T follicular helper cell (primary cell): ENCODE measurements around the gene INO80C.

ENCODE experiments used
- DNase-seq: peaks from one replicate; pipeline ENCODE4 v3.0.0-alpha.2; 2020; ENCODE audit warnings: low read depth

The INO80C gene

DNA sequence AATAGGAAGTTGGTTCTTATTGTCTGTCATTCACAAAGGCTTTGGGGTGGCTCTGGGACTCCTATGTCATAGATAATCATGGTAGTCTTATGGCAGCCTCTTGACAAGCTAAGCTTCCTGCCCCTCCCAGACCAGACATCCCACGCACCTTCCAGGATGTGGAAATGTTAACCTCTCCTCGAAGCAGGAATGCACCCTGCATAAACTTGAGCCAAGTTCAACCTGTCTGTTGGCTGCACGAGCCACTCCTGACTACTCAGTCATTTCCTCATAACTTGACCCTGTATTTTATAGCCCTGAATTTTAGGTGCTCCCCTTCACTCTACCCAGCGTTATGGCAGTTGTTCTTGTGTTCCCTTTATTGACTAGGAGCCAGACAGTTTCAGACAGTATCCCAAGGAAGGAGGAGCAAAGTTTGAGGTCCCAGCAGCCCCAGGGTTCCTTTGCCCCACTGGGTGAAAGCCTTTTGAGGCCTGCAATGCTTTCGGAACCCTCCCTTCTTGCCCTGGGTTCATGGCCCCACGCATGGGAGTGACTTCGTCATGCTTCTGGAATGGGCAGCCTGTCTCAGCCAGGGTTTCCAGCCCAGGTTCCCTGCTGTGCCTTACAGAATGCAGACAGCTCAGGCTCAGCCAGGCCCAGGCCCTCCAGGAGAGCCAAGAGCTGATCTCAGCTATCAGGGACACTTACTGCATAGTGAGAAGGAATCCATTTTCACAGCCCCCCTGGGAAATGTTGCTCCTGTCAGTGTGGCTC is 15.6 kb upstream of the INO80C start:
- DNase-seq: no peak

DNA sequence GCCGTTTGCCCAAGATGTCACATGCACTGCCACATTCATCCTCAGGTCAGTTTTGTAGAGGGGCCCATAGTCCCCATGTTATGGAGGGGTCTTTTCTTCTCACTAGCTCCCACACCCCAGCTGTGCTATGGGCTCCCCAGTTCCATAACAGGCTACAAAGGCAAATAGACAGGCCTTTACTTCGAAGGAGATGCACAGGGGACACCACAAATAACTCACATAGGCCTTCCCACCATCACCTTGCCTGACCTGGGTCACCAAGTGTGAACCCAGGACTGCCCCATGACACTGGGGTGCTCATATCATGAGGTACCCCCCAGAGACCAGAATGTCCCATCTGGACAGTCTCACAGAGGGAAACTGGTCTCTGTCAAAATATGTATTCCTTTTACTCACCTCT is 15.0 kb upstream of the INO80C start:
- DNase-seq: no peak

DNA sequence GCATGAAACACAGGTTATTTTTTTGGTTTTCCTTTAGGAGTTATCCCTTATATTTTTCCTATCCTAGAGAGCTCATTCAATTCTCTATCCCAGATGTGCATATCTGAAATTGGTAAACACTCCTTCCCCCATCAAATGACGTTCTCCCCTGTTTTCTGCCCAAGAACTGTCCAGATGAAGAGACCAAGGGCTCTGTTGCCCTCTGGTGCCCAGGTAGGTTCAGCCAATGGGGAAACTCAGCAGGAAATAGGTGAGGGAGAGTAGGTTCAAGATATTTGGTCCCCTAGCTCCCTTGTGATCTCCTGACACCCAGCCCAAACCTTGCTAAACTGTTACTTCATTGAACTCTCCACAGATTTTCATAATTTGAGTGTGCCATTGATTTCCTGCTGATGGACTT is 14.1 kb upstream of the INO80C start:
- DNase-seq: no peak

DNA sequence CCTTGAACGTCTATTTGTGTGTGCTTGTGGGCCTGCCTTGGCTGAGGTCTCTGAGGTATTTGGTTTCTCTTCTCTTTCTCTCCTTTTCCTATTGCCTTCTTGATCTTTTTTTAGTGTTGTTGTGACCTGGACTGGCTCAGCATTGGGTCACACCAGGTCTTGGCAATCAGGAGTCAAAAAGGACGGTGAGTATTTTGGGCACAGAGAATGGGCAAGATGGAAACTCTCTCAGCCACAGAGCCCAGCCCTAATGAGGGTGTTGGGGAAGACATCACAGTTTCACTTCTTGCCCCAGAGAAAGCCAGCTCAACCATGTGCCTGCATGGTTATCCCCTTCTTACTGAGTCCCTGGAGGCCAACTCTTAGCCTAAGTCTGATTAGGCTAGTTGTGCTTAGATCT is 13.7 kb upstream of the INO80C start:
- DNase-seq: no peak

DNA sequence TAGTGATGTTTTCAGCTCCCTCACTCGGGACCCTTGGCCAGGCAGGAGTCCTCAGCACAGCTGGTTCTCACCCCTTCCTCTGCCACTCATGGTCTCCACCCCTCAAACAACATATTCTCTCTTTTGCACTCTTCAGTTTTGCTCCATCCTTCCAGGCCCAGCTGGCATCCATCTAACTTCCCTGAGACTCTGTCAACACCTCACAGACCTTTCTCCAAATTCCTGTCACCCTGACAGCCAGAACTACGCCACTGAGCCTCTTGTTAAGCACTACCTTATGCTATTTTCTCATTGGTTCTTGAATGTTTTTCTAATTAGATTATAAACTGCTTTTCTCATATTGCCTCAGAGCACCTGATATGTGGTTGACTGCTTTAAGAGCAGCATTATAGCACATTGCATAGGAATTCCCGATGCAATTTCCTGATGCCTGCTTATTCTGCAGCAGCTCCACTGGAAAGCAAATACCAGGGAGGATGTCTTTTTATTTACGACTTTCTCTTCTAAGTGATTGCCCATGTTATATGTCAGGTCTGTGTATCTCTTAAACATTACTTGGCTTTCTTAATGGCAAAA is 12.4 kb upstream of the INO80C start:
- DNase-seq: no peak

DNA sequence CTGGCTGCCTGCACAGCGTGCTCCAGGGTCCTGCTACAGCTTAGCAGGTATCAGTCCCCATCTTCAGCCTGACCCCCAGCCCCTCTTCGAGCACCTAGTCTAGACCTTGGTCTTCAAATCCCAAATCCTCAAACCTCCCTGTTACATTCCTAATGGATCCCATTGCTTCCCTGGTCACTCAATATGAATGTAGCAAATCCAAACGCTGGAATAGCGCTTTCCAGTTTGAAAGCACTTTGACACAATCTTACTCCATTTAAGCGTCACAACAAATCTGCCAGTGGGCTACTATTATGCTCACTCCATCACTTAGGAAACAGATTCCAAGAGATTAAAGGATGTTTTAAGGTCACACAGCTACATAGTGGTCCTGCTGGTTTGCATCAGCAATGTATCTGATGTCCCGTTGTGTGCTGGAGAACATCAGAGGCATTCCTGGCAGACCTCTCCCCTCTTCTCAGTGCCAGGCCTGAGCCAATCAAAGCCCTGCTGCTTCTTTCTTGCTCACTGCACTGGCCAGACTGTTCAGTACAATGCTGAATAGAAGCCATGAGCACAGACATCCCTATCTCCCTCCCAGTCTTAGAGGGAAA is 11.1 kb upstream of the INO80C start:
- no peak for DNase-seq

DNA sequence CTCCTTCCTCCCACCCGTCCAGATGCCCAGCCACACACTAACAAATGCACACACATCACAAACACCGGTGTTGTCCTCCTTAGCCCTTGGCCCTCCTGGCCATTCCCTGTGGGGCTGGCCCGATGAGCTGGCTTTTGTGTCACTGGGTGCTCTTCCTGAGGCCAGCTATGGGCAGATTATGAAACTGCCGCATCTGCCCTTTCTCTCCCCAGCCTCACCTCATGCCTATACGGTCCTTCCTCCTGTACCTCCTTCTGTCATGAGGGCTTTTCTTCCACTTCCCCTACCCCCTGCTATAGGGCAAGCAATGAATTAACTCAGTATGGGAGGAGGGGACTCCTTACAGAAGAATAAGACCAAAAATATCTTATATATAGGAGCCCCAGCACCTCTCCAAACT is 10.3 kb upstream of the INO80C start:
- DNase-seq: no peak

DNA sequence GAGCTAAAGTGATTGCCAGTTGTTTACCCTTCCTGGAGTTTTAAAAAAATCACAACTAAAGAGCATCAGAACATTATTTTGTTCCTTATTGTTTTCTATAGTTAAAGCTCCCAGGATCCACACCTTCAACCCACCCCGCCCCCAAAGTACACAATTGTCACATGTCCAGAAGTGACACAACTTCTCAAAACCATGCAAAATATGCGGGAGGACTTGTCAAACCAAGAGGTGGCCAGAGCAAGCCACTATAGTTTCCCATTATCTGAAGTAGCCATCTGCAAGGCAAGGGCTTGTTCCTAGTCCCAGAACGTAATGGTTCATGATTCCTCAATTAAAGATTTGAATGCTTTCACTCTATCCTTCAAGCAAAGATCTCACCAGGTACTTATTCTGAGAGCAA is 9.9 kb upstream of the INO80C start:
- no peak for DNase-seq

DNA sequence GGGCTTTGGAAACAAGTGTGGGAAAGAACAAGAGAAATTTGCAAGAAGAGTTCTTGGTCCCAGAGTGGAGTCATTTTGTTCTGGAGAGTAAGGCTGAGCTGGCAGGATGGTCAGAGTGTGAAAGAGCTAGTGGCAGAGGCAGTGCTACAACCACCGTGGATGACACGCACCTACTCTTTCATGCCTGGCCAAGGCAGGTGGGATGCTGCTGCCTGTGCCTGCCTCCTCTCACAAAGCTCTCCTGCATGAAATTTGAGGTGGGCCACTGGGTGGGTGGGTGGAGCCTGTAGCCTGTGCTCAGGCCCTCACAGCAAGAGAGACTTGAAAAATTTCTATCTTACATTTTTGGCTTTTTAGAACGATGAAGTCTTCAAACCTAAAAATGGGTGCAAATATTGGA is 9.4 kb upstream of the INO80C start:
- DNase-seq: no peak

DNA sequence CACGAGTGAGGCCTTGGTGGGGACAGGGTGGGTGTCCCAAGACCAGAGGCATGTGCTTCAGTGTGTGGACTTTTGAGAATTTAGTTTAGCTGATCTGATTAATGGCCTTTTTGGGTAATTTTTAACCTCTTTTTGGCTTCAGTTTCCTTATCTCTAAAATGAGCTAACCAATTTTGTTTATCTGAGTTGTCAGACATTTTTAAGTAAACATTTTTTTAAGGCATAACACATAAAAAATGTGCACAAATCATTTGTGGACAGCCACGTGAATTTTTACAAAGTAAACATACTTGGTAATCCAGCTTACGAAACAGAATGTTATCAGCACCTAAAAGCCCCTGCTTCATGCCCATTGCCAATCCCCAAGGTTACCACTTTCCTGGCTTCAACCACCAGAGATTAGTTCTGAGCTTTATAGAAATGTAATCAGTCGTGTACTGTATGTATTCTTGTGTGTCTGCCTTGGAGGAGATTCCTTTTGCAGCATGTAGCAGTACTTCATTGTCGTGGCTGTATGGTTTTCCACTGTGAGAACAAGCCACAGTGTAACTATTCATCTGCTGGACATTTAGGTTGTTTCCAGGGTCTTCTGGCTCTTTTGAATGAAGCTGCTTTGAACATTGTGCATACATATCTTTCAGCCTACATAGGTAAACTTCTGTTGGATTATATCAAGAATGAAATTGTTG is 8.4 kb upstream of the INO80C start:
- DNase-seq: no peak

DNA sequence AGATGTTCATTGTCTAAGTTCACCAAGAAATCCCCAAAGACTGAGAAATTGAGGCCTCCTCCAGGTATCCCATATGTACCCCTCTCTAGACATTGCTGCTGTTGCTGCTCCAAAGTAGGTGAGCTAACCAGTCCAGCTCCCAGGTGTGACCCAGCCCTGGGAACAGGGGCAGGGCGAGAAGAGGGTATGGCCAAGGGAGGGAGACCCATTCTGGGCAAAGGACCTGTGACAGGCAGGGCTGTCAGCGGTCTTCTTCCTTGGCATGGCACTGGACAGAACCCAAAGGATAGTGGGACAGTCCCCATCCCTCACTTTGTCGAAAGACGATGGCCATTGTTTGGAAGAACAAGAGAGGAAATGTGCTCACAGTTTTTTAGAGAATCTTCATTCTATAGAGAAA is 7.2 kb upstream of the INO80C start:
- no peak for DNase-seq

DNA sequence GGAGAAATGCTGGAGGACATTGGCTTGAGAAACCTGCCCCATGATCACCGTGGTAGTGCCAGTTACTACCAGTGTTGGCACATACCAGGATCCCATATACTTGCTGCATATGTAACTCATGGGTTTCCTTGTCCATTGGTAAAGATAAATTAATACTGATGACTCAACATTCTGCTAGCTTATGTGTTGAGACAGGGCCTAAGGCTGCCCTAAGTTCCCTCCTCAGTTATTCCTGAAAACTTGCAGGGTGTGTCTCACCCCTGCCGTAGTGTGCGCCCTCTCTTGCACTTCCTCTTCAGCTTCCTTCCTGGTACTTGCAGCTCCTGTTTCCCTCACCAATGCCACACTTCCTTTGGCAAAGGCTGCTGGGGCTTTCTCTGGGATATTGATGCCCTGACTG is 4.3 kb upstream of the INO80C start:
- DNase-seq: no peak

DNA sequence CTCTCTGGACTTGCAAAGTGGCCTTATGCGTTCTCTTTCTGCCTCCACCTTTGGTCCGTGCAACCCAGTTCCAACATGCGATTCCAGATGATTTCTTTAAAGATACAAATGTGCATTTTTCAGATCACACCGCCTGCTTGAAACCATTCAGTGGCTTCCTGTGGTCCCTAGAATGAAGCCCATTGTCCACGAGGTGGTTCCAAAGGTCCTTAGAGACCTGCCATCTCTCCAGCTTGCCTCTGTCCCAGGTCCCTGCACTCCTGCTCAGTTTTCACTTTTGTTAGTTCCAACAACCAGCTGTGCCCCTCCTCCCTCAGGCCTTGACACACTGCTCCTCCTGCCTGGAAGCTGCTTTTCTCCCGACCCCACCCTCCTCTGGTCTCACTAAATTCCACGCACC is 3.6 kb upstream of the INO80C start:
- no peak for DNase-seq

DNA sequence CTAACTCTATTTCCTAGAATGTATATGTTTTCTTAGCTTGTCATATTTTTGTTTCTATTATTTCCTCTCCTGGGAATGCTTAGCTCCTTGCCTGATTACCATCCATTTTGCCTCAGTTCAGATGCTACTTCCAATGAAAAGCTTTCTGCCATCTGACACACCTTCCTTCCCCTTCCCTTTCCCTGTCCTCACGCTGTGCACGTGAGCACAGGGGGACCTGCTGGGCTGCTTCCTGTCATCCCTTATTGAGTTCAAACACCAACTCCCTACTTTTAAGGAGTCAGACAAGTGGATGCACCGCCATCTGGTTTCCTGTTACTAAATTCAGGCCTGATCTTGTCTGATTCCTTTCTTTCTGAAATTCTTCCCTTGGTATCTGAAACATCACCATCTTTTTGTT is 2.4 kb upstream of the INO80C start:
- no peak for DNase-seq

DNA sequence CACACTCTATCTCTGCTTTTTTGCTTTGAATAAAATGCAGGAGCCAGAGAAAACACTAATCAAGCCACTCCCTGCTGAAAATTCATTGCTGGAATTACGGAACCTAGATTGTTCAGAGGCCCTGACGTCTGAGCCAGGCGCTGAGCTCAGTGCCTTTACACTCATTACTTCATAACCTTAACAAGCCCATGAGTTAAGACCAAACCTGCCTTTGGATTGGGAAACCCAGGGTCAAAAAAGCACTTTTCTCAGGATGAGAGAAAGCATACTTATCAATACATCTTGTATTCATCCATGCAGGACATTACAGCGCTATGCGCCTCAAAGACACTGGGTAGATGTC is 762 bp downstream of the INO80C start:
- no peak for DNase-seq

DNA sequence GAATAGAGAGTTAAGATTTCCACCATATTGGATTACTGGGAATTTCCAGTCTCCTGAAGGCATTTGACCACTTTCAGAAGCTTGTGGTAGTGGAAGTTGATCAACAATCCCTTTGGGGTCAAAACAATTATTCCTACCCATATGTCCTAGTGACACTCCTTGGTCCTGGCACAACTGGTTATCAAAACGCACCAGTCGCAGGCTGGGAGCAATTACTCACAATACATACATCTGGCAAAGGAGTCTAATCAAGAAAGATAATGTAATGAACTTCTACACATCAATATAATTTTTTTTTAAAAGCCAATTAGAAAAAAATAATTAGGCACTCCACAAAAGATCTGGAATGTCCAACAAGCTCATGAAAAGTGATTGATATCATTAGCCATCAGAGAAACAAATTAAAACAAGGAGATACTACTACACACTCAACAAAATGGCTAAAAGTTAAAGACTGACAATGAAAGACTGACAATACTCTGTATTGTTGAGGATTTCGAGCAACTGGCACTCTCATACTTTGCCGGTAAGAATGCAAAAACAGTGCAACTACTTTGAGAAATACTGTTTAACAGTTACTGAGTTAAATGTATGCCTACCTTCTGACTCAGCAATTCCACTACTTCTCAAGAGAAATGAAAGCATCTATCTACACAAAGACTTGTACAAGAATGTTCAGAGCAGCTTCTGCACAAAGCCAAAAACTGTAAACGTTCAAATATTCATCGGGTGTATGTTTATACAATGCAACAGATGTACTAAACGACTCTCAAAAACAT is 2.0 kb downstream of the INO80C start:
- no peak for DNase-seq

DNA sequence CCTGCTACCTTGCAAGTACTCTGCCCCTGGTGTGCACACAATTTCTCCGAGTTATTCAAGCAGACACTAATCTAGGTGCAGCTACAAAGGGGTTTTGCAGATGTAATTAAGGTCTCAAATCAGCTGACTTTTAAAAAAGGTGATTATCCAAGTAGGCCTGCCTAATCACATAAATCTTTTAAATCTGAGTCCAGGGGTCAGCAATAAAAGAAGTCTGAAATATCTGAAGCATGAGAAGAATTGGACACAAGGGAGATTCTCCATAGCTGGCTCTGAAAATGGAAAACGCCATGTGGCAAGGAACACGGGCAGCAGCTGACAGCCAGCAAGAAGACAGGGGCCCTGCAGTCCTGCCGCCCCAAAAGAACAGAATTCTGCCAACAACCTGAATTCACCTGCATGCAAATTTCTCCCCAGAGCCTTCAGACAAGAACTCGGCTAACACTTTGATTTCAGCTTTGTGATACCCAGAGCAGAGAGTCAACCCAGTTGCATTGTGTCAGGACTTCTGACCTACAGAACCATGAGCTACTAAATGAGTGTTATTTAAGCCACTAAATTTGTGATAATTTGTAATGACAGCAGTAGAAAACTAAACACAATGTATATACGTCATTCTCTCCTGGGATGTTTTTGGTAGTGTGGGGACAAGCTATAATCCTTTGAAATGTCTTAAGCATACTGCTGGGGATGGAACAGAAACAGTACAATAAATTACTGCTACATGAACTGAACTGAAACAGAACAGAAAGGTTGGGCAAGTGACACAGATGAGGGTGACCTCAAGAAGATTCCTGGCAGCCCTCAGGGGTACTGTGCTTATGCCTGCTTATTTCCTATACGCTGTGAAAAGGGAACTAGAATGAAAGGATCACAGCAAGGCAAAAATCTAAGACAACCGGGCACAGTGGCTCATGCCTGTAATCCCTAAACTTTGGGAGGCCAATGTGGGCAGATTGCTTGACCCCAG is 3.2 kb downstream of the INO80C start:
- DNase-seq: no peak

DNA sequence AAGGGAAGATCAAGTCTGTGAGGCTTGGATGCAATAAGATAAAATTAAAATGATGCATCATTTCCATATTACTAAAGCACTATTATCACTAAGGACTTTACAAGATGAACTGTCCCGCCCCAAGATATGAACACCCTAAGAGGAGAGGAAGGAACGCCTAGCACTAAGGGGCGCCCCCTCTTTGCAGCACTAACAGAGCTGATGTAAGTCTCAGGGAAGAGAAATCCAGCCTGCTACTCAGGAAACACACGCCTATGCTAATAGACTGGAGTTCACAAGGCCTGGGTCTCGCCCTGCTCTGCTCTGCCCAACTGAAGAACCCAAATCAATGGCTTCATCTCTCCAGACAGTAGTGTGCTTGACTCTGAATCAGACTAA is 6.1 kb downstream of the INO80C start:
- DNase-seq: no peak

DNA sequence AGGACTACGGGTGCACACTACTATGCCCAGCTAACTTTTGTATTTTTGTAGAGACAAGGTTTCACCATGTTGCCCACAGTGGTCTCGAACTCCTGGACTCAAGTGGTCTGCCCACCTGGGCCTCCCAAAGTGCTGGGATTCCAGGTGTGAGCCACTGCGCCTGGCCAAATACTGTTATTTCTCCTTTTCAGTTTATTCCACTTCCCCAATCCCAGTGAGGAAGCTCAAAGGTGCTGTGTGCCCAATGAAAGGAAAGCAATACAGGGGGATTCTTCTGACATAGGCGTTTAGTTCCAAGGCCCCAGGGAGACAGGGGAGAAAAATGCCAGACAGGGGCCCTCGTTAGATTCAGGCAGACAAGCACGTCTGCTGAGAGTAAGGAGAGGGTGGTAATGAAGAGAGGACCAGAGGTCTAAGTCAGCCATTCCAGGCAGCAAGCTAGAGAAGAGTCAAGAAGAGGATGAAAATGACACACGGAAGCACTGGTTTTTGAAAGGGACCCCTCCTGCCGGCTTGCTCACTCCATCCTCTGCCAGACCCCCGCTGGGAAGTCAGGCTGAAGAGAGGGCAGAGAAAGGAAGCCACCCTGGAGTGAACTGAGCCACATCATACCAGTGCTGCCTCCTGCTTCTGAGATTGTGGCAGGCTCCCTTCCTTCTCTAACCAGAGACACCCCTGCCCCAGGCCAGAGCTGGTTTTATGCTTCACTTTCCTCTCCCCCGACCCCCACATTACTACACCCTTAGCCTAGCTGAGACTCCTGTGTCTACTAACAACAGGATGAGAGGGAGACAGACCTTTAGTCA is 6.7 kb downstream of the INO80C start:
- no peak for DNase-seq

DNA sequence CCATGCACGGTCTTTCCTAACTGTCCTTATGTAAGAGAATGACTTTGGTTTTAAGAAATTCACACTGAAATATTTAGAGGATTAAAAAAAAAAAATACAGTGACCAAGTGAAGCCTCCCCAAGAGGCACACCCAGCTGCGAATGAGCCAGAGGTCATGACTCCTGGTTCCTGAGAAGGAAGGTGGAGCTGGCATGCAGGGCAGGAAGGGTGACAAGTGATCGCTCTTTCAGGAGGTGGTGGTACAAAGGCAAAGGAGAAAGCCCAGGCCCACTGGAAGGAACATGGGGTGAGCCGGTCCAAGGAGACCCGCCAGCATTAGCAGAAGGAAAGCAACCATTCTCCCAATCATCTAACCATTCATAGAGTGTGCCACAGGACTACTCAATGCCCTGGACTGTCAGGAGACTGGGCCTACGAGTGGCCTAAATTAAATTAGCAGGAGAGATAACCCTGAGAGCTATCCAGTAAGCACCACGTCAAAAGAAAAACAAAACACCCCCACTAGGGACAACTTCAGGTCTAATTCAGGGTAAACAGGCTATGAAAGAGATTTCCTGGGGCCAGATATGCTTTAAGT is 7.8 kb downstream of the INO80C start:
- DNase-seq: no peak
